Iris pigment epithelial cell (primary cell): Measurements from ENCODE around the gene IL7R.
A peak's percentile ranks its signal among the peaks of the same experiment; 100 is the strongest.
"Not testable (repeated sequence)": the region's sequence is repeated elsewhere in the genome, so short reads cannot be mapped to it uniquely, and the experiment has no call there.

Source experiments
- DNase-seq: peaks from one replicate; pipeline ENCODE4 v3.0.0-alpha.2; 2011; ENCODE audit warnings: low read depth

Gene IL7R

GRCh38 chr5:35876454-35876853, 19.8 kb downstream of the IL7R start:
- no peak for DNase-seq

- peak; percentile 25 for DNase-seq
Measured at GRCh38 chr5:35876922-35877321, 20.2 kb downstream of the IL7R start.

GRCh38 chr5:35877655-35878054, 21.0 kb downstream of the IL7R start:
- peak; percentile 46 for DNase-seq

- DNase-seq = no peak
Measured at GRCh38 chr5:35878079-35878478, 21.4 kb downstream of the IL7R start.

- no peak for DNase-seq
Measured at GRCh38 chr5:35879096-35879495, 22.4 kb downstream of the IL7R start.

- DNase-seq = no peak
Measured at GRCh38 chr5:35879649-35880048, 23.0 kb downstream of the IL7R start.

GRCh38 chr5:35880156-35880555, 23.5 kb downstream of the IL7R start:
- DNase-seq = no peak

GRCh38 chr5:35881758-35882157, 25.1 kb downstream of the IL7R start:
- no peak for DNase-seq

- DNase-seq = peak; percentile 87
Measured at GRCh38 chr5:35884191-35884769, 27.6 kb downstream of the IL7R start.

- DNase-seq = no peak
Measured at GRCh38 chr5:35884773-35885172, 28.1 kb downstream of the IL7R start.

GRCh38 chr5:35886381-35886780, 29.7 kb downstream of the IL7R start:
- no peak for DNase-seq

GRCh38 chr5:35887321-35888100, 30.8 kb downstream of the IL7R start:
- no peak for DNase-seq

GRCh38 chr5:35890021-35891020, 33.6 kb downstream of the IL7R start:
- peak; percentile 65 for DNase-seq

- DNase-seq = not testable (repeated sequence)
Measured at GRCh38 chr5:35892799-35893198, 36.1 kb downstream of the IL7R start.

- DNase-seq = no peak
Measured at GRCh38 chr5:35894131-35894530, 37.4 kb downstream of the IL7R start.

- peak; percentile 28 for DNase-seq
Measured at GRCh38 chr5:35898952-35899660, 42.4 kb downstream of the IL7R start.

- DNase-seq = no peak
Measured at GRCh38 chr5:35899800-35900199, 43.1 kb downstream of the IL7R start.

GRCh38 chr5:35900972-35901695, 44.4 kb downstream of the IL7R start:
- DNase-seq = no peak

- DNase-seq = peak; percentile 67
Measured at GRCh38 chr5:35902046-35902672, 45.5 kb downstream of the IL7R start.

GRCh38 chr5:35903631-35904203, 47.0 kb downstream of the IL7R start:
- no peak for DNase-seq
